ENCODE data around the gene LRRC42. TPM values are rescaled to one million over a fixed set of nuclear protein-coding genes. Genes with fewer than 3 reads are reported as not detected.

LRRC42 gene
- total RNA-seq, 1 donor from 2014 or later: 69.1 TPM

DNA sequence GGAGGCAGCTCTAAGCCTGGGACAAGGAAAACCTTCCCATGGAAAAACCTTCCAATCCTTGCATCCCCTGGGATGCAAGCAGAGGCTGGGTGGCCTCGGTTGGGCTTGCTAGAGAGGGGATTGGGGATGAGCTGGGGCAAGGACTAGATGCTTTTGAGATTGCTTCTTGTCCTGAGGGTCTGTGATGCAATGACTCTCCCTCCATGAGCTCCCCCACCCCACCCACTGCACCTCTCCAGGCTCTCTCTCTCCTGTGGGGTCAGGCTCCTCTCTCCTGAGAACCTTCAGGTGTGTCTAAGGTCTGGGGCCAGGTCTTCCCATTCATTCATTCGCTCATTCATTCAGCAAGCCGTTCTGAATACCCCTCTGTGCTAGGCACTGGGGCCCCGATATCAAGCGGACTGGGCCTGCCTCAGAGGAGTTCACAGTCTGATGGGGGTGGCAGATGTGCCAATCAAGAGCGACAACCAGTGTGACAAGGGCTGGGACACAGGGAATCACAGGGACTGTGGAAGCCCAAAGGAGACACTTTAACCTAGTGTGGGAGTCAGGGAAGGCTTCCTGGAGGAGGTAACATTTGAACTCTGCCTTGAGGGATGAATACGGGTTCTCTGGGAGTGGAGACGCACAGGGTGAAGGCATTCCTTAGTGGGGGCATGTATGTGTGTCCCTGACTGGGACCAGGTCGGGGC is 65.3 kb downstream of the LRRC42 start:
- no peak overlapping the region for H3K4me2 ChIP-seq
- Mint-ChIP-seq H3K4me3 (no peak overlapping the region), H3K27me3 (ENCODE audit: insufficient read depth, low read depth) (peaks cover 11% of the 10 kb centered on the region)

GRCh38 chr1:54012008-54012325 is 65.8 kb downstream of the LRRC42 start:
- Histone ChIP-seq H3K4me1 (no peaks in the 10 kb centered on the region), H2AFZ (replicated peaks) (no peak overlapping the region), H3F3A (ENCODE audit: low read depth) (no peaks in the 10 kb centered on the region), H3K4me2 (no peak overlapping the region), H3K27me3 (no peaks in the 10 kb centered on the region), H3K9ac (no peak overlapping the region), H4K20me1 (ENCODE audit: low read depth) (no peaks in the 10 kb centered on the region), H3K27ac (no peak overlapping the region), H3K4me3 (no peak overlapping the region), H3K79me2 (ENCODE audit: low read depth) (no peaks in the 10 kb centered on the region), H3K9me3 (ENCODE audit: low read depth) (no peaks in the 10 kb centered on the region), H3K36me3 (no peaks in the 10 kb centered on the region)
- TF ChIP-seq EZH2phosphoT487 (IDR thresholded peaks at IDR 0.05) (no peak), EZH2 (IDR thresholded peaks at IDR 0.05) (no peak), CTCF (IDR thresholded peaks at IDR 0.05) (no peak)
- Mint-ChIP-seq H3K27me3 (ENCODE audit: insufficient read depth, low read depth) (peaks cover 11% of the 10 kb centered on the region), H3K9me3 (no peaks in the 10 kb centered on the region), H3K27ac (peak overlapping the region; percentile 57), H3K4me3 (no peak overlapping the region), H3K36me3 (no peaks in the 10 kb centered on the region), H3K4me1 (peaks cover 13% of the 10 kb centered on the region)
- DNase-seq (ENCODE audit: low spot score): no peak

More for the DNA sequence above, 65.3 kb downstream of the LRRC42 start:
- Histone ChIP-seq H3K79me2 (ENCODE audit: low read depth) (no peaks in the 10 kb centered on the region), H3K9ac (no peak overlapping the region), H3K4me1 (no peaks in the 10 kb centered on the region), H3K27me3 (no peaks in the 10 kb centered on the region), H3K4me3 (no peak overlapping the region), H3K9me3 (ENCODE audit: low read depth) (no peaks in the 10 kb centered on the region), H3K27ac (no peak overlapping the region), H2AFZ (replicated peaks) (no peak overlapping the region), H4K20me1 (ENCODE audit: low read depth) (no peaks in the 10 kb centered on the region), H3K36me3 (no peaks in the 10 kb centered on the region), H3F3A (ENCODE audit: low read depth) (no peaks in the 10 kb centered on the region)
- no peaks in the 10 kb centered on the region for H3K36me3 Mint-ChIP-seq
- TF ChIP-seq EZH2phosphoT487 (IDR thresholded peaks at IDR 0.05) (no peak), CTCF (IDR thresholded peaks at IDR 0.05) (no peak), EZH2 (IDR thresholded peaks at IDR 0.05) (no peak)
- no peaks in the 10 kb centered on the region for H3K9me3 Mint-ChIP-seq
- peaks cover 8% of the 10 kb centered on the region for H3K4me1 Mint-ChIP-seq
- H3K27ac Mint-ChIP-seq: peak overlapping the region; percentile 57
- DNase-seq (ENCODE audit: low spot score): no peak

DNA sequence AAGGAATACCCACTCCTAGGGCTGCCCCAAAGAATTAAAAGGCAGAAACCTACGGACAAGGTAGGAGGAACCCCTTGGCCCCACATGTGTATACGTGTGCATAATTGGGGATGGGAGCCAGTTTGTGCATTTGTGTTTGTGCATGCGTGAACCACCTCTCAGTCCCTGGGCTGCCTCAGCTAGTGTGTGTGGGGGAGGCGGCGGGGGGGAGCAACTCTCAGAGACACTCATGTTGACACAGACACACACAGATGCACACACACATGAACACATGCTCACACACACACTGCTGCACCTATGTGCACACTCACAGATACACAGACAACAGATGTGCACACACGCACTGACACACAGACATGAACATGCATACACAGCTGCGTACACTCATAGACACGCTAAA is 66.7 kb downstream of the LRRC42 start:
- Histone ChIP-seq H3K9me3 (ENCODE audit: low read depth) (no peaks in the 10 kb centered on the region), H3K4me3 (no peak overlapping the region), H2AFZ (replicated peaks) (no peak overlapping the region), H3K27ac (no peak overlapping the region), H3K4me1 (no peaks in the 10 kb centered on the region), H3K4me2 (no peak overlapping the region), H4K20me1 (ENCODE audit: low read depth) (no peaks in the 10 kb centered on the region), H3K9ac (no peak overlapping the region), H3F3A (ENCODE audit: low read depth) (no peaks in the 10 kb centered on the region), H3K79me2 (ENCODE audit: low read depth) (no peaks in the 10 kb centered on the region), H3K27me3 (no peaks in the 10 kb centered on the region), H3K36me3 (no peaks in the 10 kb centered on the region)
- Mint-ChIP-seq H3K4me3 (no peak overlapping the region), H3K27me3 (ENCODE audit: insufficient read depth, low read depth) (peaks cover 11% of the 10 kb centered on the region), H3K9me3 (no peaks in the 10 kb centered on the region), H3K27ac (no peak overlapping the region), H3K4me1 (peaks cover 14% of the 10 kb centered on the region), H3K36me3 (no peaks in the 10 kb centered on the region)
- DNase-seq (ENCODE audit: low spot score): no peak
- TF ChIP-seq EZH2phosphoT487 (IDR thresholded peaks at IDR 0.05): no peak
- no peak for TF ChIP-seq CTCF (IDR thresholded peaks at IDR 0.05)
- no peak for TF ChIP-seq EZH2 (IDR thresholded peaks at IDR 0.05)
